HG03175 (cell line): ENCODE measurements around the gene NECTIN1.

Source experiments
- ATAC-seq: cut with Tn5 transposase; IDR thresholded peaks from one replicate; pipeline ENCODE4 v1.9.1; 2021; ENCODE audit warnings: mild to moderate bottlenecking, moderate library complexity; ENCODE audit not compliant: unreplicated experiment

The NECTIN1 gene

GRCh38 chr11:119755356-119756071 lies 26.5 kb upstream of the NECTIN1 start:
- no peak for ATAC-seq

- ATAC-seq: no peak
Observed at GRCh38 chr11:119754656-119755355, 25.8 kb upstream of the NECTIN1 start.

- no peak for ATAC-seq
Observed at GRCh38 chr11:119754199-119754598, 25.2 kb upstream of the NECTIN1 start.

- ATAC-seq: no peak
Observed at GRCh38 chr11:119752946-119753345, 23.9 kb upstream of the NECTIN1 start.

GRCh38 chr11:119752345-119752871 lies 23.4 kb upstream of the NECTIN1 start:
- ATAC-seq: no peak

GRCh38 chr11:119750056-119750455 lies 21.1 kb upstream of the NECTIN1 start:
- no peak for ATAC-seq

GRCh38 chr11:119749006-119749565 lies 20.1 kb upstream of the NECTIN1 start:
- ATAC-seq: no peak

GRCh38 chr11:119747868-119748660 lies 19.1 kb upstream of the NECTIN1 start:
- no peak for ATAC-seq

- ATAC-seq: no peak
Observed at GRCh38 chr11:119745776-119746535, 17.0 kb upstream of the NECTIN1 start.

GRCh38 chr11:119745112-119745511 lies 16.1 kb upstream of the NECTIN1 start:
- no peak for ATAC-seq

GRCh38 chr11:119744577-119744976 lies 15.6 kb upstream of the NECTIN1 start:
- no peak for ATAC-seq

- ATAC-seq: no peak
Observed at GRCh38 chr11:119743006-119743405, 14.0 kb upstream of the NECTIN1 start.

- no peak for ATAC-seq
Observed at GRCh38 chr11:119742263-119742861, 13.4 kb upstream of the NECTIN1 start.

GRCh38 chr11:119741369-119742262 lies 12.6 kb upstream of the NECTIN1 start:
- peak; percentile 62 for ATAC-seq

GRCh38 chr11:119739975-119740374 lies 11.0 kb upstream of the NECTIN1 start:
- no peak for ATAC-seq

- no peak for ATAC-seq
Observed at GRCh38 chr11:119739021-119739703, 10.2 kb upstream of the NECTIN1 start.

GRCh38 chr11:119738059-119738439 lies 9.0 kb upstream of the NECTIN1 start:
- ATAC-seq: no peak

- no peak for ATAC-seq
Observed at GRCh38 chr11:119737366-119738058, 8.5 kb upstream of the NECTIN1 start.
